ENCODE results near the gene PARD6B.
"Not testable (repeated sequence)": the region's sequence is repeated elsewhere in the genome, so short reads cannot be mapped to it uniquely, and the experiment has no call there.

The PARD6B gene, protein sequence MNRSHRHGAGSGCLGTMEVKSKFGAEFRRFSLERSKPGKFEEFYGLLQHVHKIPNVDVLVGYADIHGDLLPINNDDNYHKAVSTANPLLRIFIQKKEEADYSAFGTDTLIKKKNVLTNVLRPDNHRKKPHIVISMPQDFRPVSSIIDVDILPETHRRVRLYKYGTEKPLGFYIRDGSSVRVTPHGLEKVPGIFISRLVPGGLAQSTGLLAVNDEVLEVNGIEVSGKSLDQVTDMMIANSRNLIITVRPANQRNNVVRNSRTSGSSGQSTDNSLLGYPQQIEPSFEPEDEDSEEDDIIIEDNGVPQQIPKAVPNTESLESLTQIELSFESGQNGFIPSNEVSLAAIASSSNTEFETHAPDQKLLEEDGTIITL

DNA sequence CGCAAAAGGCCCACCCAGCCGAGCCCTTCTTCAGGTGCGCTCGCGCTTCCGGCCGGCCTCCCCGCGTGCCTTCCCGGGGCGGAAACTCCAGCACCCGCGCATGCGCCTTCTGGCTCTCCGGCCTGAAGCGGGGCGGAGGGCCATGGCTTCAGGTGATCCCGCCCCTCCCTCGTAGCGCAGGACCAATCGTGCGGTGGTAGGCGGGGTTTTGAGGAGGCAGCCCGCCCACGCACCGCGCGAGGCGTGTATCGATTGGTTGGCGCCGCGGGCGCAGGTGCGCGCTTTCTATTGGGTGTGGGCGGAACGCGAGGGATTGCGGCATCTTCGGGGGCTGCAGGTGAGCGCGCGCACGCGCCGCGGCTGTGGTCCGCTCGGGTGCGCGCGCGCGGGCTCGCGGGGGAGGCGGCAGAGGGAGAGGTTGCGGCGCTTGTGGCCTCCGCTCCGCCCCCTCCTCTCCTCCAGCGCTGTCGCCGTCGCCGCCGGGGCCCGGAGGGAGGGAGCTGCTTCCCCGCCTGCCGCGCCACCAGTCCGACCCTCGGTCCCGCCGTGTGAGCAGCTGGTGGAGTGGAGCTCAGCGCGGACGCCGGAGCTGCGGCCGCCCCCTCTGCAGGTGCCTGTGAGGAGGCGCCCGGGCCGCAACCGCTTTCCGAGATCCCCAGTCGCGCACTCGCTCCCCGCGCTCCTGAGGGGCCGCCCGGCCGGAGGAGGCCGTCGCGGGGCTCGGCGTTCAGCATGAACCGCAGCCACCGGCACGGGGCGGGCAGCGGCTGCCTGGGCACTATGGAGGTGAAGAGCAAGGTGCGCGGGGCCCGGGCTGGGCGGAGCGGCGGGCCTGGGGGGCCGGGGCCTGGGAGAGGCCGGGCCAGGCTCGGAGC, at the start of gene PARD6B:
PARD6B (plus strand) TSS at position 526 of the 875 bp plus-strand sequence; CDS start at position 733, 207 bp downstream.
- DNase-seq (ENCODE audit: low read depth, low spot score) = peak; percentile 76

GRCh38 chr20:50682065-50682464, 49.3 kb upstream of the PARD6B start:
- no peak for DNase-seq (ENCODE audit: low read depth, low spot score)

GRCh38 chr20:50682947-50683530, 48.3 kb upstream of the PARD6B start:
- DNase-seq (ENCODE audit: low read depth, low spot score) = no peak

GRCh38 chr20:50683570-50683969, 47.8 kb upstream of the PARD6B start:
- DNase-seq (ENCODE audit: low read depth, low spot score) = no peak

DNA sequence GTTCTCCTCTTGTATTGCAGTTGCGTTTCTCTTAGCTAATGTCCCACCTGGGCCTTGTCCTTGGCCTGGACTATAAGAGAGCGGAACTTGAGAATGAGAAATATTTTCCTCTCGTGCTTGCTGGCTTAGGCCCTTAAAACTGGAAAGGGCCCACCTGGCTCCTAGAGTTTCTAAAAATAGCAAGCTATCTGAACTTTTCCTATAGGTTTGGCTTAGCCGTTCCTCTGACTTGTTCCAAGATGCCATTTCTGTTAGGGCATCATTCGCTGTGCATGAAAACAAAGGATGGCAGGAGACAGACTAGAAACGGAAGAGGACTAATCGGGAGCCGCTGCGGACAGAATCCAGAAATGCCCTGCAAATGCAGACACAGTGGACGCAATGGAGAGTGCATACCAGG, 44.6 kb upstream of the PARD6B start:
- no peak for DNase-seq (ENCODE audit: low read depth, low spot score)

DNA sequence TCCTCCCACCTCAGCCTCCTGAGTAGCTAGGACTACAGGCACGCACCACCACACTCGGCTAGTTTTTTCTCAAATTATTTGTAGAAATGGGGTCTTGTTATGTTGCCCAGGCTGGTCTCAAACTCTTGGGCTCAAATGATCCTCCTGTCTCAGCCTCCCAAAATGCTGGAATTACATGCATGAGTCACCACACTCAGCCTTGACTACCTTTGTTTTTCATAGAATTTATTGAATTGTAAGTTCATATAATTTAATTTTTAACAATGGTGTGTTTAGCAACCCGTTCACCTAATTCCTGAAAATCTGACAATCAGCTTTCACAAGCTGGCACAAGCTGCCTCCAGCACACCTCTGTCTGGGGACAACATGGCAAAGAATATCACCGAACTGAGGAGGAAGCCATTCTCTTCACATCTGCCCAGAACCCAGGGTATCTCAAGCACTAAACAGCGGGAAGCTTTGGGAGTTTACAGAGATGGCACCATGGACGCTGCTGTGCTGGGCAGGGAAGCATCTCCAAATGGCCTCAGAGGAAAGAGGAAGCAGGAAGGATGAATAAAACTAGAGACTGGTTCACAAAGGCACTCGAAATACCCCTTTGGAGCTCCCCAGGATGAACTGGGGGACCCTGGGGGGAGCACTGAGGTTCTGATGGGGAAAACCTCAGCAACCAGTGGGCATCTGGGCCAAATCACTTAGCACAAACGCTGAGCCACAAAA, 43.0 kb upstream of the PARD6B start:
- no peak for DNase-seq (ENCODE audit: low read depth, low spot score)

DNA sequence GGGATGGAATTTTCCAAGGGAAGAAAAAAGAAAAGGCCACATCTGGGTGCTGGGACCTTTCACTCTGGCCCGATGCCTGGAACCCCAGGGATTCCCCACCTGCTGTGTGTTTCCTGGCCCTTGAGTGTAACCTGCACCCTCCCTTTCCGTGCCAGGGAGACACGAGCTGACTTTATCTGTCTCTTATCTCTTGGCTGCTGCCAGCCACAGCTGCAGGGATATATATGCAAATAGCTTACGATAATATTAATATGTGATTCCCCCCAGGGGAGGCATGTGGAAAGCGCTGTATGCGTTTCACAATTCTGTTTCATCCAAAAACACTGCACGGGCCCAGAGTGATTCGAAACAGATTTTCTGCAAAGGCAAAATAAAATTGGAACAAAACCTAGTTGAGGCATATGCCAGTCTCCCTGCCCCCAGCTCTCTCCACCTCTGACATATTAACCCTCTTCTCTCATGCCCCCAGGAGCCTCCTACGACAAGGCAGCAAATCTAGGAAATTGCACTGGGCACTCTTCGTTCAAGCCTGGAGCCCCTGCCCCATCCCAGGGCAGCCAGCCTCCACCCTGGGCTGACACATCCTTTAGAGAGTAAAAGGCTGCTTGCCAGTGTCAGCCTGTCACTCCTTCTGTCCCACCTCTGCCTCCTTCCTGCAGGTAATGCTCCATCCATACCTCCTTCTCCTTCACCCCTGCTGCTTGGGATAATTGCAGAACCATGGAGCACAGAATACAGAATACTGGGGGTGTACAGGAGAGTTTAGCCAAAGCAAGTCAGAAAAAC, 41.3 kb upstream of the PARD6B start:
- no peak for DNase-seq (ENCODE audit: low read depth, low spot score)

DNA sequence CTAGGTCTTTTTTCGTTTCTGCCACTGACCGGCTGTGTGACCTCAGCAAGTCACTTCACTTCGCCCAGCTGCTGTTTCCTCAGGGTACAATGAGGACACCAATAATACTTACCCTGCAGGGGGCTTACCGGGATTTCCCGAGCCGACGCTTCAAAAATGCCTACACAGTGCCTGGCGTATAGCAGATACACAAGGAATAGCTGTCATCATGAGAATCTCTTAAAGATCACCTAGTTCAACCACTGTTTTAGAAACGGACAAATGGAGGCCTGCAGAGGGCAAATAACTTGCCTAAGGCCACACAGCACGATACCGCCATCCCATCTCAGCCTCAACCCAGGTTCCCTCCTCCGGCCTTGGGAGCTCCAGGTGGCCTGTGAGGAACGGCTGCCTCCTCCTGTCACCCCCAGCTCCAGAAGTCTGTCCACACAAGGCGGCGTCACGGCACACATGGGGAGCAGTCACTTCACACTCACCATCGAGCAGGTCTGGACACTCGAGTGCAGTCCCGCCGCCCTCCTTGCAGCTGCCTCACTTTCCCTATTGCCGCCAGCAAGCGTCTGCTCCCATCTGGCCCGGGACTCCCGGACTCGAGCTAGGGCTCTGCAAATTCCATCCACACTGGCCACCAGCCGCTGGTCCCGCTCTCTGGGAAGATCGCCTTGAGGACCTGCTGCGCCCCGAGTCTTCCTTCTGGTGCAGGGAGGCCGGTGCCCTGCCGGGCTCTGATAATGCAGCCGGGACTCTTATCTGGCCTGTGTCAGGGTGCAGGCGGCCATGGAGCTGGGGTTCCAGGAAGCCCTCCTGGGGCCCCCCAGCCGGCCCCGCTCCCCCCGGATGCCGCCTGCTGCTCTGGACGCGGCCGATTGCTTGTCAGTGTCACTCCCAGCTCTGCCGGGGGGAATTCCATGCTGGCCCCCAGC, 40.5 kb upstream of the PARD6B start, which contains the start of gene RIPOR3:
RIPOR3 (minus strand) TSS at position 893 of the 923 bp plus-strand sequence; CDS start at position 479, 414 bp downstream.
- no peak for DNase-seq (ENCODE audit: low read depth, low spot score)

GRCh38 chr20:50691573-50692551, 39.5 kb upstream of the PARD6B start:
- DNase-seq (ENCODE audit: low read depth, low spot score) = no peak

DNA sequence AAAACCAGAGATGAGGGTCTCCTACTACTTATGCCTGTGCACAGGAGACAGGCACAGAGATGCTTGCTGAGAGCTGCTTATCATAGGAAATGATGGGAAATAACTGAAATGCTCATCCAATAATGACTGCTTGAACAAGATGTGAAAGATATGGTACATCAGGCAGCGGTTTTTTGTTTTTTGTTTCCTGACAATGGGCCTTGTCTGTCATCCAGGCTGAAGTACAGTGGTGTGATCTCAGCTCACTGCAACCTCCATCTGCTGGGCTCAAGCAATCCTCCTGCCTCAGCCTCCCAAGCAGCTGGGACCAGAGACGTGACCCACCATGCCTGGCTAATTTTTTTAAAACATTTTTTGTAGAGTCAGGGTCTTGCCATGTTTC, 38.8 kb upstream of the PARD6B start:
- DNase-seq (ENCODE audit: low read depth, low spot score) = no peak

- no peak for DNase-seq (ENCODE audit: low read depth, low spot score)
These were observed 38.4 kb upstream of the PARD6B start for GRCh38 chr20:50693001-50693400.

DNA sequence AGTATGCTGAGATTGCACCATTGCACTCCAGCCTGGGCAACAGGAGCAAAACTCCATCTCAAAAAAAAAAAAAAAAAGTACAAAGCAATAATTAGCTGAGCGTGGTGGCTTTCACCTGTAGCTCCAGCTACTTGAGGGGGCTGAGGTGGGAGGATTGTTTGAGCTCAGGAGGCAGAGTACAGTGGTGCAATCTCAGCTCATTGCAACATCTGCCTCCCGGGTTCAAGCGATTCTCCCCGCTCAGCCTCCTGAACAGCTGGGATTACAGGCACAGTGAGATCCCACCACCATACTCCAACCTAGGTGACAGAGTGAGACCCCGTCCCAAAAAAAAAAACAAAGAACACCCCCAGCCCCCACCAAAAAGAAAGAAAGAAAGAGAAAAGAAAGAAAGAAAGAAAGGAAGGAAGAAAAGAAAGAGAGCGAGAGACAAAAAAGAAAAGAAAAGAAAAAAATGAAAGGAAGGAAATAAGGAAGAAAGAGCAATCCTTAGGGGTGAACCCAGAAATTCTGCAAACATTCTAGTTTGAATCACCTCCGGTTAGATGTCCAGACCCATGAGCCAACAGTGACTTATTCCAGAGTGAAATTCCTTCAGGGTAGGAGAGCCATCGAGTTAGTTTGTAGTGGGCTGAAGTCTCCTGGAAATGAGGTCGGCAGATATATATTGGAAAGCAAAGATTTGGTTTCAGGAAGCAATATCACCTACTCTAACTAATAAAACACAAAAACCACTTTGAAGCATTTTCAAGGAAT, 36.8 kb upstream of the PARD6B start:
- DNase-seq (ENCODE audit: low read depth, low spot score) = no peak

GRCh38 chr20:50695135-50695872, 36.1 kb upstream of the PARD6B start:
- no peak for DNase-seq (ENCODE audit: low read depth, low spot score)

DNA sequence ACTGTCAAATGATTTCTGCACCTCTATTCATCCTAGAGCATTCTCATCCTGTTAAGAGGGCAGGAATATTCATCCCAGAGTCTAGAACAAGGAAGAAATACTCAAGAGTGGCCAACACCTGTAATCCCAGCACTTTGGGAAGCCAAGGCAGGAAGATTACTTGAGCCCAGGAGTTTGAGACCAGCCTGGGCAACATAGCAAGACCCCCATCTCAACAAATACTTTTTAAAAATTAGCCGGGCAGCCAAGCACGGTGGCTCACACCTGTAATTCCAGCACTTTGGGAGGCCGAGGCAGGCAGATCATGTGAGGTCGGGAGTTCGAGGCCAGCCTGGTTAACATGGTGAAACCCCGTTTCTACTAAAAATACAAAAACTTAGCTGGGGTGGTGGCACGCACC, 33.1 kb upstream of the PARD6B start:
- DNase-seq (ENCODE audit: low read depth, low spot score) = not testable (repeated sequence)

DNA sequence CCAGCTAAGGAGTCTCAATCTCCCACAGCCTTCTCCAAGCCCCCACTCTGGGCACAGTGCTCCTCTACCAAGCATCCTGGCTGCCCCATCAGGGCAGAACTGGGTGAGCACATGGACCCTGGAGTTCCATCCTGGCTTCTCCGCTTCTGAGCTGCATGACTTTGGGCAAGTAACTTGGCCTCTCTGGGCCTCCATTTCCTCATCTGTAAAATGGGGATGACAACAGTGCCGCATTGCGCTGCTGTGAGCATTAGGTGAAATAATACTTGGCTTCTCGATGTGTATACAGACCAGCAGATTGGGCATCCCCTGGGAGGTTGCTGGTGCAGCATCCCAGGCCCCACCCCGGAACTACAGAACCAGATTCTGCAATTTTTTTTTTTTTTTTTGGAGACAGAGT, 31.7 kb upstream of the PARD6B start:
- no peak for DNase-seq (ENCODE audit: low read depth, low spot score)

GRCh38 chr20:50701041-50701963, 30.1 kb upstream of the PARD6B start:
- DNase-seq (ENCODE audit: low read depth, low spot score) = no peak
